Trophoblast cell (in vitro differentiated cells and primary cell): ENCODE measurements around the gene HEPHL1.

Source experiments
- DNase-seq, 2 donors: peaks; one replicate each; pipeline ENCODE4 v3.0.0-alpha.2; 2016
- H2AFZ ChIP-seq: 2 replicates; pipeline ENCODE4 v1.6.1; 2013; ENCODE audit warnings: low read length, moderate library complexity, mild to moderate bottlenecking; ENCODE audit not compliant: insufficient read depth, poor library complexity
- H2AK5ac ChIP-seq: 2 replicates; pipeline ENCODE4 v1.6.1; 2013; ENCODE audit warnings: mild to moderate bottlenecking, low read length
- H2BK120ac ChIP-seq: 2 replicates; pipeline ENCODE4 v1.6.1; 2013; ENCODE audit warnings: low read length, mild to moderate bottlenecking, moderate library complexity; ENCODE audit not compliant: insufficient read depth, poor library complexity
- H2BK12ac ChIP-seq: 2 replicates; pipeline ENCODE4 v1.6.1; 2013; ENCODE audit warnings: mild to moderate bottlenecking, low read length, moderate library complexity
- H2BK5ac ChIP-seq: 2 replicates; pipeline ENCODE4 v1.6.1; 2013; ENCODE audit warnings: low read length, low read depth, moderate library complexity, mild to moderate bottlenecking; ENCODE audit not compliant: poor library complexity
- H3K14ac ChIP-seq: 2 replicates; pipeline ENCODE4 v1.6.1; 2013; ENCODE audit warnings: mild to moderate bottlenecking, low read length
- H3K18ac ChIP-seq: 2 replicates; pipeline ENCODE4 v1.6.1; 2013; ENCODE audit warnings: mild to moderate bottlenecking, low read length
- H3K23ac ChIP-seq: 2 replicates; pipeline ENCODE4 v1.6.1; 2013; ENCODE audit warnings: low read length
- H3K27ac ChIP-seq: 2 replicates; pipeline ENCODE4 v1.5.1; 2013; ENCODE audit warnings: low read depth, mild to moderate bottlenecking, inconsistent platforms, low read length, moderate library complexity
- H3K27me3 ChIP-seq: 2 replicates; pipeline ENCODE4 v1.6.1; 2013; ENCODE audit warnings: inconsistent platforms, mild to moderate bottlenecking, low read length, moderate library complexity; ENCODE audit not compliant: insufficient read depth
- H3K36me3 ChIP-seq, 2 experiments: 1 replicate in 1 of 2; 2 replicates in 1 of 2; pipeline ENCODE4 v1.6.1; 2013; ENCODE audit warnings: low read length in 2 of 2, mild to moderate bottlenecking in 2 of 2, moderate library complexity in 1 of 2; ENCODE audit not compliant: insufficient read depth in 2 of 2, control insufficient read depth in 1 of 2
- H3K4ac ChIP-seq: 2 replicates; pipeline ENCODE4 v1.6.1; 2013; ENCODE audit warnings: low read depth, mild to moderate bottlenecking, low read length, moderate library complexity
- H3K4me1 ChIP-seq, 2 experiments: 1 replicate in 1 of 2; 2 replicates in 1 of 2; pipeline ENCODE4 v1.6.1; 2013; ENCODE audit warnings: low read length in 2 of 2, mild to moderate bottlenecking in 2 of 2, moderate library complexity in 1 of 2; ENCODE audit not compliant: insufficient read depth in 2 of 2, control insufficient read depth in 1 of 2
- H3K4me2 ChIP-seq: 2 replicates; pipeline ENCODE4 v1.6.1; 2013; ENCODE audit warnings: inconsistent platforms, mild to moderate bottlenecking, low read length, moderate library complexity
- H3K4me3 ChIP-seq: 2 replicates; pipeline ENCODE4 v1.5.1; 2013; ENCODE audit warnings: mild to moderate bottlenecking, low read depth, low read length, inconsistent platforms
- H3K79me1 ChIP-seq: one replicate; pipeline ENCODE4 v1.6.1; 2013; ENCODE audit warnings: low read length
- H3K79me2 ChIP-seq: 2 replicates; pipeline ENCODE4 v1.6.1; 2013; ENCODE audit warnings: low read length, mild to moderate bottlenecking; ENCODE audit not compliant: control insufficient read depth, insufficient read depth, poor library complexity
- H3K9ac ChIP-seq: 2 replicates; pipeline ENCODE4 v1.6.1; 2013; ENCODE audit warnings: mild to moderate bottlenecking, low read length
- H3K9me3 ChIP-seq: 2 replicates; pipeline ENCODE4 v1.6.1; 2013; ENCODE audit warnings: low read depth, mild to moderate bottlenecking, control low read depth, inconsistent platforms, low read length; ENCODE audit not compliant: insufficient read depth
- H4K12ac ChIP-seq: 2 replicates; pipeline ENCODE4 v1.6.1; 2013; ENCODE audit warnings: low read depth, mild to moderate bottlenecking, low read length, moderate library complexity
- H4K8ac ChIP-seq: 2 replicates; pipeline ENCODE4 v1.6.1; 2013; ENCODE audit warnings: low read depth, mild to moderate bottlenecking, low read length, moderate library complexity
- H4K91ac ChIP-seq: one replicate; pipeline ENCODE4 v1.6.1; 2013; ENCODE audit warnings: low read depth, mild to moderate bottlenecking, low read length, moderate library complexity
- WGBS: extraction: QIAGEN DNeasy Blood & Tissue Kit; methylation state at CpG from one replicate; pipeline ENCODE4 v1.1.7; 2013; ENCODE audit warnings: missing lambda C conversion rate; ENCODE audit not compliant: insufficient read length, insufficient coverage; ENCODE audit errors: extremely low coverage; 5-methylcytosine and 5-hydroxymethylcytosine counted together

HEPHL1 gene

DNA sequence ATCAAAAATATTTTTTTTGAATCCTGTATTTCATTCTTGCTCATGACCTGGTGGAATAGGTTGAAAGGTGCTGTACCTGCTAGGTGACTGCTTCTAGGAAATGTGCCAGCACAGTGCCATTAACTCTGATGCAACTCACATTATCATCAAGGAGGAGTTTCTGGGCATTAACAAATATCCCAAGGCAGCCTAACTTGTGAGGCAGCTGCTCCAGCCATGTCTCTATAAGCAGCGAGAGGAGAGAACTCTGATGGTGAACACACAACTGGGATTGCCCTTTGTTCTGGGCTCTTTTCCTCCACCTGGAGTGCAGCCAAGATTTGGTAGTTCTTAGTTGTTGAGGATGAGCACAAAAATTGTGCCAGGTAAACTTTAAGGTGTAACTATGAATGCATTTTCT is 25.6 kb downstream of the HEPHL1 start:
- Histone ChIP-seq H4K8ac (no peak overlapping the region), H2AK5ac (no peak overlapping the region), H3K27ac (no peak overlapping the region), H3K14ac (no peak overlapping the region), H4K91ac (no peak overlapping the region), H3K36me3 (no peaks in the 10 kb centered on the region), H3K18ac (no peak overlapping the region), H2BK5ac (no peak overlapping the region), H2BK12ac (no peak overlapping the region), H3K79me1 (no peaks in the 10 kb centered on the region), H3K79me2 (no peaks in the 10 kb centered on the region), H2AFZ (no peak overlapping the region), H3K9me3 (no peaks in the 10 kb centered on the region), H2BK120ac (no peak overlapping the region), H3K23ac (peak overlapping the region; percentile 52), H3K4me3 (no peak overlapping the region), H3K4me2 (no peak overlapping the region), H3K4me1 (no peaks in the 10 kb centered on the region), H3K27me3 (no peaks in the 10 kb centered on the region), H3K9ac (no peak overlapping the region), H4K12ac (no peak overlapping the region), H3K4ac (no peak overlapping the region)
- WGBS = no CpG with 5 or more reads among the region's 1 CpG
- DNase-seq = peak in 1 of 2 donors; percentile 48

DNA sequence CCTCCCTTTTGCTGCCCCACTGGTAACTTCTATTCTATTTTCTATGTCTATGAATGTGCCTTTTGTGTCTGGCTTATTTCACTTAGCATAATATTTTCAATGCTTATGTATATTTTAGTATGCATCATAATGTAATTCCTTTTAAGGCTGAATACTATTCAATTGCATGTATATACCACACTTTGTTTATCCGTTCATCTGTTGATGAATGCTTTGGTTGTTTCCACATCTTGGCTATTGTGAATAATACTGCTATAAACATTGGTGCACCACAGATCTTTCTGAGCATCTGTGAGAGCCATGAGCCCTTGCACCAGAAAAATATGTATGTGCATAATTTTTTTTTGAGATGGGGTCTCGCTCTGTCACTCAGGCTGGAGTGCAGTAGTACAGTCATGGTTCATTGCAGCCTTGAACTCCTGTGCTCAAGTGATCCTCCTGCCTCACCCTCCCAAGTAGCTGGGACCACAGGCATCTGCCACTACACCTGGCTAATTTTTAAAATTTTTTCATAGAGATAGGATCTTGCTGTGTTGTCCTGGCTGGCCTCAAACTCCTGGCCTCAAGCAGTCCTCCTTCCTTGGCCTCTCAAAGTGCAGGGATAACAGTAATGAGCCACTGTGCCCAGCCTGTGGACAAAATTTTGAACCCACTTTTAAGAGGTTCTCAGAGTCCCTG is 27.0 kb downstream of the HEPHL1 start:
- Histone ChIP-seq H3K27me3 (no peaks in the 10 kb centered on the region), H3K36me3 (no peaks in the 10 kb centered on the region), H4K91ac (no peak overlapping the region), H2AK5ac (no peak overlapping the region), H3K9me3 (no peaks in the 10 kb centered on the region), H3K9ac (no peak overlapping the region), H3K27ac (no peak overlapping the region), H3K23ac (no peak overlapping the region), H3K18ac (no peak overlapping the region), H2BK5ac (no peak overlapping the region), H2BK12ac (no peak overlapping the region), H3K4ac (no peak overlapping the region), H3K4me2 (no peak overlapping the region), H3K4me3 (no peak overlapping the region), H4K8ac (no peak overlapping the region), H3K79me1 (no peaks in the 10 kb centered on the region), H3K14ac (no peak overlapping the region), H3K4me1 (no peaks in the 10 kb centered on the region), H3K79me2 (no peaks in the 10 kb centered on the region), H2BK120ac (no peak overlapping the region), H2AFZ (no peak overlapping the region), H4K12ac (no peak overlapping the region)
- WGBS = no CpG with 5 or more reads among the region's 2 CpGs
- DNase-seq = peak; percentile 56 to 65

DNA sequence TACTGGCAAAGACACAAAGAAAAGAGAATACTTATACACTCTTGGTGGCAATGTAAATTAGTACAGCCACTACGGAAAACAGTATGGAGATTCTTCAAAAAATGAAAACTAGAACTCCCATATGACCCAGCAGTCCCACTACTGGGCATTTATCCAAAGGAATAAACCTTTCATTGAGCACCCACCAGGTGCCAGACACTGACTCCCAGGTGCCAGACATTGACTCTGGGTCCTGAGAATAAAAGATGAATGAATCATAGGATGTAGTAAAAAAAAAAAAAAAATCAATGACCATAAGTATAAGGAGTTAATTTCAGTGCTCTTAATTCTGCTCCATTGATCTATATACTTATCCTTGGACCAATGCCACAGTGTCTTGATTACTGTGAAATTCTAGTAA is 28.2 kb downstream of the HEPHL1 start:
- Histone ChIP-seq H3K18ac (no peak overlapping the region), H4K91ac (no peak overlapping the region), H2BK120ac (no peak overlapping the region), H3K4ac (no peak overlapping the region), H3K36me3 (no peaks in the 10 kb centered on the region), H3K27me3 (no peaks in the 10 kb centered on the region), H4K12ac (no peak overlapping the region), H2BK5ac (no peak overlapping the region), H3K4me3 (no peak overlapping the region), H3K23ac (no peak overlapping the region), H3K4me1 (no peaks in the 10 kb centered on the region), H3K14ac (no peak overlapping the region), H2AK5ac (no peak overlapping the region), H4K8ac (no peak overlapping the region), H2AFZ (no peak overlapping the region), H3K79me2 (no peaks in the 10 kb centered on the region), H3K9me3 (no peaks in the 10 kb centered on the region), H3K27ac (no peak overlapping the region), H3K9ac (no peak overlapping the region), H2BK12ac (no peak overlapping the region), H3K79me1 (no peaks in the 10 kb centered on the region), H3K4me2 (no peak overlapping the region)
- no peak for DNase-seq
- no CpG with 5 or more reads among the region's 1 CpG for WGBS

DNA sequence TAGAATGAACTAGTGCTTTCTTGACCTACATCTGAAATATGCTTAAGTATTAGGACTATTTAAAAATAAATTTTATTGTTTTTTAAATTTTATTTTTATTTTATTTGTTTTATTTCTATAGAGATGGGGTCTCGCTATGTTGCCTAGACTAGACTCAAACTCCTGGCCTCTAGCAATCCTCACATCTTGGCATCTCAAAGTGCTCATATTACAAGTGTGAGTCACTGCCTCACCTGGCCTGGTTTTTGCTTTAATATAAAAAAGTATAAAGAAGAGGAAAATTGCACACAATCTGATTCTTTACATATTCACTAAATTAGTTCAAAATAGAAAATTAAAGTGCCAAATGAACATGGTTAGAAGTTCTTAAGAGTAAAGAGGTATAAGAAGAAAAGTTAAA is 37.5 kb downstream of the HEPHL1 start:
- no peak overlapping the region for H2AK5ac ChIP-seq
- H3K23ac ChIP-seq = no peak overlapping the region
- H3K4ac ChIP-seq = no peak overlapping the region
- H3K79me2 ChIP-seq = no peaks in the 10 kb centered on the region
- no CpG with 5 or more reads among the region's 1 CpG for WGBS
- no peak overlapping the region for H3K9ac ChIP-seq
- H2BK5ac ChIP-seq = no peak overlapping the region
- no peaks in the 10 kb centered on the region for H3K27me3 ChIP-seq
- H3K14ac ChIP-seq = no peak overlapping the region
- H4K91ac ChIP-seq = no peak overlapping the region
- no peak overlapping the region for H2AFZ ChIP-seq
- H3K27ac ChIP-seq = no peak overlapping the region
- no peak overlapping the region for H3K4me3 ChIP-seq
- H2BK120ac ChIP-seq = no peak overlapping the region
- H3K36me3 ChIP-seq = no peaks in the 10 kb centered on the region
- H3K4me2 ChIP-seq = no peak overlapping the region
- no peak for DNase-seq
- H3K79me1 ChIP-seq = no peaks in the 10 kb centered on the region
- no peaks in the 10 kb centered on the region for H3K4me1 ChIP-seq
- no peak overlapping the region for H4K8ac ChIP-seq
- no peak overlapping the region for H2BK12ac ChIP-seq
- no peak overlapping the region for H3K18ac ChIP-seq
- H4K12ac ChIP-seq = no peak overlapping the region
- H3K9me3 ChIP-seq = no peaks in the 10 kb centered on the region
